ENCODE data around the gene CMSS1. TPM values are rescaled to one million over a fixed set of nuclear protein-coding genes. Genes with fewer than 3 reads are reported as not detected.

Gene CMSS1
- polyA plus RNA-seq, 2 of the 4 experiments (the other 2 are of a cell fraction), result 61.1 to 62.9 TPM

DNA sequence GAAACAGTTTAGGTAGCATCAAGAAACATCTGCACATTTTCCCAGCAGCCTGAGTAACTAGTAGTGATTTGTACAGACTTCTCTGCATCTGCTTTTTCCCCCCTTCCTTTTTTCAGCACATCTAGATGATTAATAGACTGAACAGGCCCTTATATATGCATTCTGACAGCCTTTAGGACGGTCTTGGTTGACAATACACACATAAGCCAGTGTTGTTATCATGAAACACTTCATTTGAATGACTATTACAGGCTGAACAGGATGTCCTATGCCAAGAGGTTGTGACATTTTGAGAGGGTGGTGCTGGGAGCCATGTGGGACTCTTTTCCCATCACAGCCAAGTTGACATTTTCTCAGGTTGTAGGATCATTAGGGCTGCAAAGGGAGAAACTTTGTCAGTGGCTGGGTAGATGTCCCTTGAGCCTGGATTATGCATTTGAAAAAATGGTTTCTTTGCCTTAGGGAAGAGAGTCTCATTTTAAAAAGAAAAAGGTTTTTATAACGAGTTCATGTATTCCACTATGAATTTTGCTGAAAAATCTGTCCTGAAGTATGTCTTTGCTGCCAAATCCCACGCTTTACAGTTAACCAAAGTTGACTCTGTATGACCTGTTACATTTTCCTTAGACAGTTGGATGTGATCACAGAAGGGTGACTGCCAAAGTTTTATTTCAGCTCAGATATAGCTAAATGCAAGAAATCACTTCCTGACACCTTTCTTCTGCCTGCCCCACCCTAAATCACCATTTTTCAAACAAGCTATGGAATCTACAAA is 223.0 kb downstream of the CMSS1 start:
- peak overlapping the region; percentile 68 to 73 for H3K27ac ChIP-seq
- peak overlapping the region; percentile 64 for H3K4me2 ChIP-seq
- no peaks in the 10 kb centered on the region for H3K9me3 ChIP-seq
- ChIA-PET CTCF (interaction anchor here (1.1 kb wide), 2 partner anchors 146 to 214 kb away, joined by 3 read pairs; no protein-coding TSS in a partner anchor), POLR2A (no interaction called here)
- no peak for ATAC-seq
- WGBS (ENCODE audit: missing lambda C conversion rate), result 89% methylated on average over 3 of the region's 3 CpGs
- DNase-seq (ENCODE audit: low read depth in 1 of 2, low spot score in 1 of 2), result no peak
- peaks cover 39% of the 10 kb centered on the region for H3K4me1 ChIP-seq
- TF ChIP-seq, protein P1, sequence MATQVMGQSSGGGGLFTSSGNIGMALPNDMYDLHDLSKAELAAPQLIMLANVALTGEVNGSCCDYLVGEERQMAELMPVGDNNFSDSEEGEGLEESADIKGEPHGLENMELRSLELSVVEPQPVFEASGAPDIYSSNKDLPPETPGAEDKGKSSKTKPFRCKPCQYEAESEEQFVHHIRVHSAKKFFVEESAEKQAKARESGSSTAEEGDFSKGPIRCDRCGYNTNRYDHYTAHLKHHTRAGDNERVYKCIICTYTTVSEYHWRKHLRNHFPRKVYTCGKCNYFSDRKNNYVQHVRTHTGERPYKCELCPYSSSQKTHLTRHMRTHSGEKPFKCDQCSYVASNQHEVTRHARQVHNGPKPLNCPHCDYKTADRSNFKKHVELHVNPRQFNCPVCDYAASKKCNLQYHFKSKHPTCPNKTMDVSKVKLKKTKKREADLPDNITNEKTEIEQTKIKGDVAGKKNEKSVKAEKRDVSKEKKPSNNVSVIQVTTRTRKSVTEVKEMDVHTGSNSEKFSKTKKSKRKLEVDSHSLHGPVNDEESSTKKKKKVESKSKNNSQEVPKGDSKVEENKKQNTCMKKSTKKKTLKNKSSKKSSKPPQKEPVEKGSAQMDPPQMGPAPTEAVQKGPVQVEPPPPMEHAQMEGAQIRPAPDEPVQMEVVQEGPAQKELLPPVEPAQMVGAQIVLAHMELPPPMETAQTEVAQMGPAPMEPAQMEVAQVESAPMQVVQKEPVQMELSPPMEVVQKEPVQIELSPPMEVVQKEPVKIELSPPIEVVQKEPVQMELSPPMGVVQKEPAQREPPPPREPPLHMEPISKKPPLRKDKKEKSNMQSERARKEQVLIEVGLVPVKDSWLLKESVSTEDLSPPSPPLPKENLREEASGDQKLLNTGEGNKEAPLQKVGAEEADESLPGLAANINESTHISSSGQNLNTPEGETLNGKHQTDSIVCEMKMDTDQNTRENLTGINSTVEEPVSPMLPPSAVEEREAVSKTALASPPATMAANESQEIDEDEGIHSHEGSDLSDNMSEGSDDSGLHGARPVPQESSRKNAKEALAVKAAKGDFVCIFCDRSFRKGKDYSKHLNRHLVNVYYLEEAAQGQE (IDR thresholded peaks at IDR 0.05), result no peak
- FAIRE-seq, result no peak
- no peak overlapping the region for H3K4me3 ChIP-seq

DNA sequence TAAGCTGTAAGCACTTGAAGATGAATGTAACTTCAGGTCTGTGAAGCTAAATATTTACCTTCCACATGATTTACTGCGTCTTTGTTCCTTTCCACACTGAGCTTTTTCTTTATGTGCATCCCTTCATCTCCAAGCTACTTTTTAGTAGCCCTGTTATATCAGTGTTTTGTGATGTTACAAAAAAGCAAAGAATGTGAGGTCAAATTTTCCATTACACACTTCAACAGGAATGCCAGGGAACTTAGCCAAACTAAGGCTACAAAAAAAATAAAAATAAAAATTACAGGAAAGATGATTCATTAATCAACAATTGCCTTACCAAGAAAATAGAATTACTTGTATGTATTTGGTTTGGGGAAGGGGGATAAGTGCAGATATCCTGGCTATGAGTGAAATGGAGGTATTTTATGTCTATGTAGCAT is 223.7 kb downstream of the CMSS1 start:
- H3K27ac ChIP-seq, result peak overlapping the region; percentile 68 to 73
- ATAC-seq (peak in 1 of 2 experiments; percentile 42; a peak in 3 of 6 replicates), FAIRE-seq (no peak), DNase-seq (ENCODE audit: low read depth in 1 of 2, low spot score in 1 of 2) (peak in 1 of 2 experiments; percentile 33)
- no peaks in the 10 kb centered on the region for H3K9me3 ChIP-seq
- peak overlapping the region; percentile 64 for H3K4me2 ChIP-seq
- peaks cover 46% of the 10 kb centered on the region for H3K4me1 ChIP-seq
- POLR2A ChIA-PET, result interaction anchor here (0.9 kb wide), 1 partner anchor 219 kb away, joined by 3 read pairs; no protein-coding TSS in a partner anchor
- WGBS (ENCODE audit: missing lambda C conversion rate), result 35% methylated on average over 1 of the region's 1 CpG
- H3K4me3 ChIP-seq, result no peak overlapping the region
- CTCF ChIA-PET, result interaction anchor here (1.1 kb wide), 2 partner anchors 146 to 213 kb away, joined by 3 read pairs; no protein-coding TSS in a partner anchor
- TF ChIP-seq, protein P2, sequence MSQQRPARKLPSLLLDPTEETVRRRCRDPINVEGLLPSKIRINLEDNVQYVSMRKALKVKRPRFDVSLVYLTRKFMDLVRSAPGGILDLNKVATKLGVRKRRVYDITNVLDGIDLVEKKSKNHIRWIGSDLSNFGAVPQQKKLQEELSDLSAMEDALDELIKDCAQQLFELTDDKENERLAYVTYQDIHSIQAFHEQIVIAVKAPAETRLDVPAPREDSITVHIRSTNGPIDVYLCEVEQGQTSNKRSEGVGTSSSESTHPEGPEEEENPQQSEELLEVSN (IDR thresholded peaks at IDR 0.05; ENCODE audit: borderline replicate concordance, low read depth), result no peak
- TF ChIP-seq CBX2 (IDR thresholded peaks at IDR 0.05; ENCODE audit: borderline replicate concordance, low read depth) (no peak), CBX8 (IDR thresholded peaks at IDR 0.05) (no peak), HOXA7 (CRISPR knock-in tag; IDR thresholded peaks at IDR 0.05) (no peak), ZC3H11A (IDR thresholded peaks at IDR 0.05) (no peak), JUNB (IDR thresholded peaks at IDR 0.05) (peak; percentile 67; the same call in 1 of the 2 replicates), CHD4 (IDR thresholded peaks at IDR 0.05; ENCODE audit: borderline replicate concordance) (no peak), JUN (IDR thresholded peaks at IDR 0.05) (no peak), BHLHE40 (IDR thresholded peaks at IDR 0.05; ENCODE audit: low read depth, low read length) (no peak), ZNF302 (CRISPR knock-in tag; IDR thresholded peaks at IDR 0.05) (no peak), NFE2L2 (conservative IDR thresholded peaks at IDR 0.05; ENCODE audit: low read length) (no peak), NPAS2 (CRISPR knock-in tag; IDR thresholded peaks at IDR 0.05; ENCODE audit: borderline replicate concordance) (no peak), EP300 (IDR thresholded peaks at IDR 0.05) (0 out of 5 replicates have a peak, but pooled peaks of 1 of the 2 experiments have one; percentile 20), NR3C1 (IDR thresholded peaks at IDR 0.05) (no peak), FOSL2 (IDR thresholded peaks at IDR 0.05) (0 out of 2 replicates have a peak, but pooled peaks have one; percentile 35), FOSL2 (CRISPR knock-in tag; IDR thresholded peaks at IDR 0.05) (peak; percentile 51; the same call in 1 of the 2 replicates)
- TF ChIP-seq, protein P3, sequence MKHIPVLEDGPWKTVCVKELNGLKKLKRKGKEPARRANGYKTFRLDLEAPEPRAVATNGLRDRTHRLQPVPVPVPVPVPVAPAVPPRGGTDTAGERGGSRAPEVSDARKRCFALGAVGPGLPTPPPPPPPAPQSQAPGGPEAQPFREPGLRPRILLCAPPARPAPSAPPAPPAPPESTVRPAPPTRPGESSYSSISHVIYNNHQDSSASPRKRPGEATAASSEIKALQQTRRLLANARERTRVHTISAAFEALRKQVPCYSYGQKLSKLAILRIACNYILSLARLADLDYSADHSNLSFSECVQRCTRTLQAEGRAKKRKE (CRISPR knock-in tag; IDR thresholded peaks at IDR 0.05; ENCODE audit: low read depth), result no peak
- TF ChIP-seq, protein P4, sequence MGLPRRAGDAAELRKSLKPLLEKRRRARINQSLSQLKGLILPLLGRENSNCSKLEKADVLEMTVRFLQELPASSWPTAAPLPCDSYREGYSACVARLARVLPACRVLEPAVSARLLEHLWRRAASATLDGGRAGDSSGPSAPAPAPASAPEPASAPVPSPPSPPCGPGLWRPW (IDR thresholded peaks at IDR 0.05), result no peak
- TF ChIP-seq, protein P5, sequence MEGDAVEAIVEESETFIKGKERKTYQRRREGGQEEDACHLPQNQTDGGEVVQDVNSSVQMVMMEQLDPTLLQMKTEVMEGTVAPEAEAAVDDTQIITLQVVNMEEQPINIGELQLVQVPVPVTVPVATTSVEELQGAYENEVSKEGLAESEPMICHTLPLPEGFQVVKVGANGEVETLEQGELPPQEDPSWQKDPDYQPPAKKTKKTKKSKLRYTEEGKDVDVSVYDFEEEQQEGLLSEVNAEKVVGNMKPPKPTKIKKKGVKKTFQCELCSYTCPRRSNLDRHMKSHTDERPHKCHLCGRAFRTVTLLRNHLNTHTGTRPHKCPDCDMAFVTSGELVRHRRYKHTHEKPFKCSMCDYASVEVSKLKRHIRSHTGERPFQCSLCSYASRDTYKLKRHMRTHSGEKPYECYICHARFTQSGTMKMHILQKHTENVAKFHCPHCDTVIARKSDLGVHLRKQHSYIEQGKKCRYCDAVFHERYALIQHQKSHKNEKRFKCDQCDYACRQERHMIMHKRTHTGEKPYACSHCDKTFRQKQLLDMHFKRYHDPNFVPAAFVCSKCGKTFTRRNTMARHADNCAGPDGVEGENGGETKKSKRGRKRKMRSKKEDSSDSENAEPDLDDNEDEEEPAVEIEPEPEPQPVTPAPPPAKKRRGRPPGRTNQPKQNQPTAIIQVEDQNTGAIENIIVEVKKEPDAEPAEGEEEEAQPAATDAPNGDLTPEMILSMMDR (IDR thresholded peaks at IDR 0.05), result no peak
- TF ChIP-seq, protein P6, sequence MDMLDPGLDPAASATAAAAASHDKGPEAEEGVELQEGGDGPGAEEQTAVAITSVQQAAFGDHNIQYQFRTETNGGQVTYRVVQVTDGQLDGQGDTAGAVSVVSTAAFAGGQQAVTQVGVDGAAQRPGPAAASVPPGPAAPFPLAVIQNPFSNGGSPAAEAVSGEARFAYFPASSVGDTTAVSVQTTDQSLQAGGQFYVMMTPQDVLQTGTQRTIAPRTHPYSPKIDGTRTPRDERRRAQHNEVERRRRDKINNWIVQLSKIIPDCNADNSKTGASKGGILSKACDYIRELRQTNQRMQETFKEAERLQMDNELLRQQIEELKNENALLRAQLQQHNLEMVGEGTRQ (IDR thresholded peaks at IDR 0.05), result no peak
- TF ChIP-seq, protein P7, sequence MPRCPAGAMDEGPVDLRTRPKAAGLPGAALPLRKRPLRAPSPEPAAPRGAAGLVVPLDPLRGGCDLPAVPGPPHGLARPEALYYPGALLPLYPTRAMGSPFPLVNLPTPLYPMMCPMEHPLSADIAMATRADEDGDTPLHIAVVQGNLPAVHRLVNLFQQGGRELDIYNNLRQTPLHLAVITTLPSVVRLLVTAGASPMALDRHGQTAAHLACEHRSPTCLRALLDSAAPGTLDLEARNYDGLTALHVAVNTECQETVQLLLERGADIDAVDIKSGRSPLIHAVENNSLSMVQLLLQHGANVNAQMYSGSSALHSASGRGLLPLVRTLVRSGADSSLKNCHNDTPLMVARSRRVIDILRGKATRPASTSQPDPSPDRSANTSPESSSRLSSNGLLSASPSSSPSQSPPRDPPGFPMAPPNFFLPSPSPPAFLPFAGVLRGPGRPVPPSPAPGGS (IDR thresholded peaks at IDR 0.05), result no peak
- TF ChIP-seq, protein P8, sequence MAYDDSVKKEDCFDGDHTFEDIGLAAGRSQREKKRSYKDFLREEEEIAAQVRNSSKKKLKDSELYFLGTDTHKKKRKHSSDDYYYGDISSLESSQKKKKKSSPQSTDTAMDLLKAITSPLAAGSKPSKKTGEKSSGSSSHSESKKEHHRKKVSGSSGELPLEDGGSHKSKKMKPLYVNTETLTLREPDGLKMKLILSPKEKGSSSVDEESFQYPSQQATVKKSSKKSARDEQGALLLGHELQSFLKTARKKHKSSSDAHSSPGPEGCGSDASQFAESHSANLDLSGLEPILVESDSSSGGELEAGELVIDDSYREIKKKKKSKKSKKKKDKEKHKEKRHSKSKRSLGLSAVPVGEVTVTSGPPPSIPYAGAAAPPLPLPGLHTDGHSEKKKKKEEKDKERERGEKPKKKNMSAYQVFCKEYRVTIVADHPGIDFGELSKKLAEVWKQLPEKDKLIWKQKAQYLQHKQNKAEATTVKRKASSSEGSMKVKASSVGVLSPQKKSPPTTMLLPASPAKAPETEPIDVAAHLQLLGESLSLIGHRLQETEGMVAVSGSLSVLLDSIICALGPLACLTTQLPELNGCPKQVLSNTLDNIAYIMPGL (CRISPR knock-in tag; IDR thresholded peaks at IDR 0.05; ENCODE audit: borderline replicate concordance), result no peak
- TF ChIP-seq, protein P9, sequence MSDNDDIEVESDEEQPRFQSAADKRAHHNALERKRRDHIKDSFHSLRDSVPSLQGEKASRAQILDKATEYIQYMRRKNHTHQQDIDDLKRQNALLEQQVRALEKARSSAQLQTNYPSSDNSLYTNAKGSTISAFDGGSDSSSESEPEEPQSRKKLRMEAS (IDR thresholded peaks at IDR 0.05), result no peak

Measured in A549 (cell line).